B cell (primary cell): Measurements from ENCODE around the gene GLB1L2. TPM values are rescaled to one million over a fixed set of nuclear protein-coding genes. Genes with fewer than 3 reads are reported as not detected.

ENCODE experiments used
- ATAC-seq: fragments of 200-7000 bp; cut with Tn5 transposase; one replicate; pipeline ENCODE4 v1.10.0; 2021; ENCODE audit warnings: low read depth, mild to moderate bottlenecking, moderate number of reproducible peaks, moderate library complexity
- CTCF ChIA-PET: fragments of 350-600 bp; sonication (Branson Sonifier 250); formaldehyde crosslinking; loops from one replicate; lab custom pipeline; 2021; ENCODE audit warnings: antibody characterized with exemption, inconsistent platforms; lab: Charles Lee
- POLR2A ChIA-PET: fragments of 350-600 bp; sonication (Branson Sonifier 250); formaldehyde crosslinking; loops from one replicate; lab custom pipeline; 2021; ENCODE audit warnings: antibody characterized with exemption; lab: Charles Lee
- DNase-seq: peaks from one replicate; pipeline ENCODE4 v3.0.0; 2013
- H2AFZ ChIP-seq: 2 replicates; pipeline ENCODE4 v1.6.1; 2012; ENCODE audit warnings: mild to moderate bottlenecking, low read depth, low read length; ENCODE audit not compliant: insufficient read depth, poor library complexity, severe bottlenecking
- H3K27ac ChIP-seq, 2 donors: 1 replicate in 1 of 2; 2 replicates in 1 of 2; pipeline ENCODE4 v1.5.1; 2012 to 2013; ENCODE audit warnings: low read length in 2 of 2, mild to moderate bottlenecking in 2 of 2, moderate library complexity in 1 of 2
- H3K27me3 ChIP-seq, 4 experiments: fragments of 200-600 bp in 1 of 4; sonication (generic) in 1 of 4; replicated peaks in 1 of 4; 1 replicate in 2 of 4; 2 replicates in 2 of 4; pipeline versions ENCODE4 v1.6.1 to v1.7.0; 2013 to 2016; ENCODE audit warnings: low read length in 3 of 4, mild to moderate bottlenecking in 2 of 4, mixed read lengths in 1 of 4, moderate library complexity in 1 of 4; ENCODE audit not compliant: insufficient read depth in 4 of 4, control insufficient read depth in 3 of 4; ENCODE audit errors: control extremely low read depth in 1 of 4
- H3K36me3 ChIP-seq, 2 experiments: replicated peaks in 1 of 2; 1 replicate in 1 of 2; 2 replicates in 1 of 2; pipeline versions ENCODE4 v1.6.1 to v1.7.1; 2013; ENCODE audit warnings: low read length in 1 of 2; ENCODE audit not compliant: insufficient read depth in 2 of 2, control insufficient read depth in 1 of 2; ENCODE audit errors: control extremely low read depth in 1 of 2, extremely low read depth in 1 of 2
- H3K4me1 ChIP-seq, 2 donors: fragments of 200-600 bp in 1 of 2; sonication (generic) in 1 of 2; 1 replicate in 1 of 2; 2 replicates in 1 of 2; pipeline versions ENCODE4 v1.5.1 to v1.6.1; 2013 to 2017; ENCODE audit warnings: low read length in 2 of 2; ENCODE audit not compliant: control insufficient read depth in 2 of 2, insufficient read depth in 2 of 2
- H3K4me2 ChIP-seq: replicated peaks from 2 replicates; pipeline ENCODE3; 2012; ENCODE audit warnings: mild to moderate bottlenecking, low read depth, low read length; ENCODE audit not compliant: poor library complexity, severe bottlenecking
- H3K4me3 ChIP-seq, 5 experiments: fragments of 200-600 bp in 1 of 5; sonication (generic) in 1 of 5; 1 replicate in 3 of 5; 2 replicates in 2 of 5; pipeline versions ENCODE4 v1.5.1 to v1.7.0; 2011 to 2016; ENCODE audit warnings: low read length in 4 of 5, mild to moderate bottlenecking in 4 of 5, low read depth in 2 of 5, control low read depth in 1 of 5, moderate library complexity in 1 of 5; ENCODE audit not compliant: insufficient read depth in 1 of 5; ENCODE audit errors: control extremely low read depth in 1 of 5, extremely low read depth in 1 of 5
- H3K79me2 ChIP-seq: fragments of 200-600 bp; sonication (generic); one replicate; pipeline ENCODE4 v1.6.0; 2016; ENCODE audit warnings: low read length; ENCODE audit not compliant: control insufficient read depth, insufficient read depth
- H3K9ac ChIP-seq: fragments of 200-600 bp; sonication (generic); 2 replicates; pipeline ENCODE4 v1.6.1; 2017; ENCODE audit warnings: mild to moderate bottlenecking, low read length, moderate library complexity
- H3K9me3 ChIP-seq, 3 donors: one replicate each; pipeline versions ENCODE4 v1.6.1 to v1.7.1; 2013; ENCODE audit warnings: low read length in 2 of 3; ENCODE audit not compliant: control insufficient read depth in 2 of 3, insufficient read depth in 1 of 3; ENCODE audit errors: control extremely low read depth in 1 of 3
- H4K20me1 ChIP-seq: 2 replicates; pipeline ENCODE4 v1.6.0; 2012; ENCODE audit warnings: mild to moderate bottlenecking, low read length; ENCODE audit not compliant: insufficient read depth, control insufficient read depth, poor library complexity, severe bottlenecking
- H3K27ac Mint-ChIP-seq: one replicate; pipeline ENCODE4 v1.8.0; 2021; ENCODE audit warnings: mixed read lengths
- H3K27me3 Mint-ChIP-seq: one replicate; pipeline ENCODE4 v1.8.0; 2021; ENCODE audit warnings: mixed read lengths
- H3K4me1 Mint-ChIP-seq: one replicate; pipeline ENCODE4 v1.8.0; 2021; ENCODE audit warnings: mixed read lengths
- H3K4me3 Mint-ChIP-seq: one replicate; pipeline ENCODE4 v1.8.0; 2021; ENCODE audit warnings: mixed read lengths
- H3K9me3 Mint-ChIP-seq: one replicate; pipeline ENCODE4 v1.8.0; 2022; ENCODE audit warnings: mixed read lengths; ENCODE audit not compliant: insufficient read depth
- EZH2 ChIP-seq: IDR thresholded peaks from 2 replicates; pipeline ENCODE4 v1.6.1; 2012; ENCODE audit warnings: borderline replicate concordance, low read depth, mild to moderate bottlenecking, moderate library complexity, low read length; ENCODE audit not compliant: insufficient read depth, poor library complexity, severe bottlenecking
- WGBS: methylation state at CpG from one replicate; pipeline ENCODE4 v1.1.5; 2013; ENCODE audit warnings: missing lambda C conversion rate; ENCODE audit not compliant: insufficient coverage; 5-methylcytosine and 5-hydroxymethylcytosine counted together
- intact Hi-C: fragments of 100-400 bp; cut with micrococcal nuclease; formaldehyde crosslinking; loops from one replicate; pipeline ENCODE4 v1.10.0; 2022
- polyA plus RNA-seq: library from polyadenylated mRNA; depleted of rRNA; stranded (reverse); fragments of >200 nt; gene quantifications from 2 replicates; pipeline ENCODE4 v1.2.3, GENCODE V29; 2012
- total RNA-seq, 2 donors: library from RNA; stranded (reverse); fragments of 120-200 nt in 1 of 2; gene quantifications; 1 replicate in 1 of 2; 2 replicates in 1 of 2; pipeline versions ENCODE4 v1.2.3 to v1.2.4, GENCODE V29; 2013 to 2022
- TF ChIP-seq, protein P1 (sequence below): fragments of 200-600 bp; IDR thresholded peaks from one replicate; pipeline ENCODE4 v1.8.0; 2022; ENCODE audit warnings: antibody characterized with exemption, mild to moderate bottlenecking

Gene GLB1L2
- total and polyA plus RNA-seq, 2 donors (not counting 1 experiment from before 2014, with no cell fraction given) = 0.31 to 0.44 TPM

GRCh38 chr11:134340354-134340964 is 8.7 kb downstream of the GLB1L2 start:
- Mint-ChIP-seq H3K4me3 (no peak overlapping the region), H3K9me3 (no peaks in the 10 kb centered on the region), H3K27ac (no peak overlapping the region), H3K4me1 (no peaks in the 10 kb centered on the region), H3K27me3 (peaks cover under 1% of the 10 kb centered on the region)
- H3K4me2 ChIP-seq = no peak overlapping the region
- no peak overlapping the region for H3K9ac ChIP-seq
- H3K36me3 ChIP-seq = no peaks in the 10 kb centered on the region
- peaks cover 0 to 6% (median 0%) of the 10 kb centered on the region in 4 experiments for H3K27me3 ChIP-seq
- WGBS = 91% methylated on average over 10 of the region's 11 CpGs
- DNase-seq (no peak), ATAC-seq (no peak)
- peaks cover 0 to 3% (median 0%) of the 10 kb centered on the region in 3 donors for H3K9me3 ChIP-seq
- H3K27ac ChIP-seq = no peak overlapping the region
- no peaks in the 10 kb centered on the region for H3K79me2 ChIP-seq
- H3K4me1 ChIP-seq = no peaks in the 10 kb centered on the region
- ChIA-PET POLR2A (no interaction called here), CTCF (no interaction called here)
- no peaks in the 10 kb centered on the region for H4K20me1 ChIP-seq
- no peak overlapping the region for H2AFZ ChIP-seq
- intact Hi-C loops = no loop called here
- TF ChIP-seq, protein P1, sequence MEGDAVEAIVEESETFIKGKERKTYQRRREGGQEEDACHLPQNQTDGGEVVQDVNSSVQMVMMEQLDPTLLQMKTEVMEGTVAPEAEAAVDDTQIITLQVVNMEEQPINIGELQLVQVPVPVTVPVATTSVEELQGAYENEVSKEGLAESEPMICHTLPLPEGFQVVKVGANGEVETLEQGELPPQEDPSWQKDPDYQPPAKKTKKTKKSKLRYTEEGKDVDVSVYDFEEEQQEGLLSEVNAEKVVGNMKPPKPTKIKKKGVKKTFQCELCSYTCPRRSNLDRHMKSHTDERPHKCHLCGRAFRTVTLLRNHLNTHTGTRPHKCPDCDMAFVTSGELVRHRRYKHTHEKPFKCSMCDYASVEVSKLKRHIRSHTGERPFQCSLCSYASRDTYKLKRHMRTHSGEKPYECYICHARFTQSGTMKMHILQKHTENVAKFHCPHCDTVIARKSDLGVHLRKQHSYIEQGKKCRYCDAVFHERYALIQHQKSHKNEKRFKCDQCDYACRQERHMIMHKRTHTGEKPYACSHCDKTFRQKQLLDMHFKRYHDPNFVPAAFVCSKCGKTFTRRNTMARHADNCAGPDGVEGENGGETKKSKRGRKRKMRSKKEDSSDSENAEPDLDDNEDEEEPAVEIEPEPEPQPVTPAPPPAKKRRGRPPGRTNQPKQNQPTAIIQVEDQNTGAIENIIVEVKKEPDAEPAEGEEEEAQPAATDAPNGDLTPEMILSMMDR = no peak
- no peak for TF ChIP-seq EZH2
- no peak overlapping the region for H3K4me3 ChIP-seq

DNA sequence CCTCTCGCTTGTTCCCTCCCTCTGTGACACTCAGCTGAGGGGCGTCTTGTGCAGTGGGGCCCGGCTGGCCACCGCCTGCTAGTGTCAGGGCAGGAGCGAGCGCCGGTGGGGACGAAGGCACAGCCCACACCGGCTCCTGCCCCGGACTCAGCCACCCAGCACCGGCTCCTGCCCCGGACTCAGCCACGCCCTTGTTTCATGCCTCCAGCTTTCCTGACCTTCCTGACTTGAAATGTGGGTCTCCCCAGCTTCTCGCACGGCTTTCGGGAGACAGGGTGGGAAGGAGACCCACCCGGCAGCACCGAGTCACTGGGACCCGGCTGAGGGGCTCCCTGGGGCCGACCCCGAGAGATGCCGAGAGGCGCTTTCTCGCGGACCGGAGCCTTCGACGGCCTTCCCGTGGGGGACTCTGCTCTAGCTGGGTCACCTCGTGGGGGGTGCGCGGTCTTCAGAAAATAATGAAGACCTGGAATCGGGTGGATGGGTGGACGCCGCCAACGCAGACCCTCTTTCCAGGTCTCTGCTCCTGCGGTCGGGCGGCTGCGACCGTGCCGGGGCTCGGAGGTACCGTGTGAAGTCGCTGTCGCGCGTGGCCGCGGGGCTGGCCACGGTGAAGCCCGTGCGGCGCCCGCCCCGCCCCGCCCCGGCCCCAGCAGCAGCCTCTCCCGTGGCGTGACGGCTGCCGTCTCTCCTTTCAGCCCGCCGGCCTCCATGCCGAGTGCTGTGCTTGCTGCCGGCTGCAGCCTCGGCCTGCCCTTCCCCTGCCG is 10.2 kb downstream of the GLB1L2 start:
- WGBS = 95% methylated on average over 67 of the region's 68 CpGs
- no peak for TF ChIP-seq EZH2
- TF ChIP-seq, protein P1 = no peak
- Mint-ChIP-seq H3K27me3 (peaks cover 3% of the 10 kb centered on the region), H3K4me3 (no peak overlapping the region), H3K9me3 (no peaks in the 10 kb centered on the region), H3K4me1 (no peaks in the 10 kb centered on the region), H3K27ac (no peak overlapping the region)
- ATAC-seq (no peak), DNase-seq (no peak)
- ChIA-PET POLR2A (no interaction called here), CTCF (no interaction called here)
- no peaks in the 10 kb centered on the region for H3K4me1 ChIP-seq
- peaks cover 0 to 3% (median 0%) of the 10 kb centered on the region in 3 donors for H3K9me3 ChIP-seq
- no peaks in the 10 kb centered on the region for H3K36me3 ChIP-seq
- H3K79me2 ChIP-seq = no peaks in the 10 kb centered on the region
- no peak overlapping the region for H3K4me3 ChIP-seq
- H4K20me1 ChIP-seq = no peaks in the 10 kb centered on the region
- H3K4me2 ChIP-seq = no peak overlapping the region
- intact Hi-C loops = no loop called here
- no peak overlapping the region for H2AFZ ChIP-seq
- H3K9ac ChIP-seq = no peak overlapping the region
- H3K27me3 ChIP-seq = no peaks in the 10 kb centered on the region
- no peak overlapping the region for H3K27ac ChIP-seq
